Temporal lobe (tissue), 1 donor: ENCODE data around the gene SPINK4. TPM values are rescaled to one million over a fixed set of nuclear protein-coding genes. Genes with fewer than 3 reads are reported as not detected.

ENCODE experiments used
- total RNA-seq: library from RNA; depleted of rRNA; stranded (reverse); fragments of >200 nt; gene quantifications from one replicate; pipeline ENCODE4 v1.2.3, GENCODE V29; 2014

Gene SPINK4
- total RNA-seq, 1 donor from 2014 or later, result not detected

Other genes starting within 250 kb of the SPINK4 start
- gene APTX, start 238.5 kb upstream of the SPINK4 start, total RNA-seq, result 21.4 TPM
- gene DNAJA1, start 214.9 kb upstream of the SPINK4 start, total RNA-seq, result 232 TPM
- gene SMU1, start 163.5 kb upstream of the SPINK4 start, total RNA-seq, result 29.3 TPM
- 2.2 TPM for gene B4GALT1, start 72.8 kb upstream of the SPINK4 start, total RNA-seq
- 36.6 TPM for gene BAG1, start 24.5 kb downstream of the SPINK4 start, total RNA-seq
- 85.6 TPM for gene CHMP5, start 24.9 kb downstream of the SPINK4 start, total RNA-seq
- 18.4 TPM for gene NFX1, start 50.3 kb downstream of the SPINK4 start, total RNA-seq
- not detected for gene AQP7, start 162.4 kb downstream of the SPINK4 start, total RNA-seq
- gene AQP3, start 207.4 kb downstream of the SPINK4 start, total RNA-seq, result under 0.01 TPM
- gene NOL6, start 233.8 kb downstream of the SPINK4 start, total RNA-seq, result 11.3 TPM